Muscle layer of colon (tissue), 2 donors: ENCODE data around the gene MAOB.

Experiments used
- H3K27ac ChIP-seq: one replicate; pipeline ENCODE4 v1.7.0; 2013; ENCODE audit warnings: low read depth, mild to moderate bottlenecking, low read length, moderate library complexity
- H3K27me3 ChIP-seq, 2 donors: one replicate each; pipeline ENCODE4 v1.7.0; 2013; ENCODE audit warnings: low read length in 2 of 2, mild to moderate bottlenecking in 2 of 2; ENCODE audit not compliant: insufficient read depth in 2 of 2, control insufficient read depth in 1 of 2
- H3K36me3 ChIP-seq: one replicate; pipeline ENCODE4 v1.7.0; 2013; ENCODE audit warnings: mild to moderate bottlenecking, low read length; ENCODE audit not compliant: insufficient read depth
- H3K4me1 ChIP-seq: one replicate; pipeline ENCODE4 v1.7.0; 2013; ENCODE audit warnings: mild to moderate bottlenecking, low read length; ENCODE audit not compliant: insufficient read depth
- H3K4me3 ChIP-seq, 2 donors: one replicate each; pipeline ENCODE4 v1.7.0; 2013; ENCODE audit warnings: low read length in 2 of 2, low read depth in 1 of 2, mild to moderate bottlenecking in 1 of 2, moderate library complexity in 1 of 2
- H3K9ac ChIP-seq: one replicate; pipeline ENCODE4 v1.7.0; 2013; ENCODE audit warnings: low read length
- H3K9me3 ChIP-seq: one replicate; pipeline ENCODE4 v1.7.0; 2013; ENCODE audit warnings: mild to moderate bottlenecking, low read length
- donor health status: abdominal sarcoma.
- donor health status: Adenocarcinoma of cecum.

Gene MAOB

GRCh38 chrX:43747476-43747875 lies 134.8 kb downstream of the MAOB start:
- Histone ChIP-seq H3K4me3 (no peak overlapping the region), H3K9ac (no peak overlapping the region), H3K4me1 (no peaks in the 10 kb centered on the region), H3K27ac (no peak overlapping the region), H3K9me3 (no peaks in the 10 kb centered on the region), H3K27me3 (peaks cover 0 to 5% of the 10 kb centered on the region in 2 donors), H3K36me3 (peaks cover 7% of the 10 kb centered on the region)

- no peak overlapping the region for H3K27ac ChIP-seq
- peaks cover 12% of the 10 kb centered on the region for H3K36me3 ChIP-seq
- no peaks in the 10 kb centered on the region for H3K4me1 ChIP-seq
- peaks cover 0 to 3% of the 10 kb centered on the region in 2 donors for H3K27me3 ChIP-seq
- no peak overlapping the region for H3K9ac ChIP-seq
- no peak overlapping the region for H3K4me3 ChIP-seq
- no peaks in the 10 kb centered on the region for H3K9me3 ChIP-seq
Observed at GRCh38 chrX:43745938-43746721, 136.1 kb downstream of the MAOB start.

GRCh38 chrX:43744284-43744683 lies 138.0 kb downstream of the MAOB start:
- Histone ChIP-seq H3K36me3 (peaks cover 12% of the 10 kb centered on the region), H3K4me1 (no peaks in the 10 kb centered on the region), H3K27ac (no peak overlapping the region), H3K9me3 (no peaks in the 10 kb centered on the region), H3K9ac (no peak overlapping the region), H3K27me3 (peaks cover 0 to 3% of the 10 kb centered on the region in 2 donors), H3K4me3 (no peak overlapping the region)

GRCh38 chrX:43743100-43743822 lies 139.0 kb downstream of the MAOB start:
- Histone ChIP-seq H3K9ac (no peak overlapping the region), H3K4me3 (no peak overlapping the region), H3K27ac (no peak overlapping the region), H3K4me1 (no peaks in the 10 kb centered on the region), H3K27me3 (peaks cover 0 to 3% of the 10 kb centered on the region in 2 donors), H3K36me3 (peaks cover 12% of the 10 kb centered on the region), H3K9me3 (no peaks in the 10 kb centered on the region)

GRCh38 chrX:43741843-43742573 lies 140.2 kb downstream of the MAOB start:
- Histone ChIP-seq H3K4me3 (no peak overlapping the region), H3K27me3 (peaks cover 0 to 3% of the 10 kb centered on the region in 2 donors), H3K4me1 (no peaks in the 10 kb centered on the region), H3K27ac (no peak overlapping the region), H3K9me3 (no peaks in the 10 kb centered on the region), H3K36me3 (peaks cover 12% of the 10 kb centered on the region), H3K9ac (no peak overlapping the region)

- Histone ChIP-seq H3K9ac (no peak overlapping the region), H3K27ac (no peak overlapping the region), H3K9me3 (no peaks in the 10 kb centered on the region), H3K36me3 (no peaks in the 10 kb centered on the region), H3K4me1 (no peaks in the 10 kb centered on the region), H3K27me3 (no peaks in the 10 kb centered on the region), H3K4me3 (no peak overlapping the region)
Observed at GRCh38 chrX:43735957-43736356, 146.3 kb downstream of the MAOB start.

- no peaks in the 10 kb centered on the region for H3K36me3 ChIP-seq
- no peaks in the 10 kb centered on the region for H3K27me3 ChIP-seq
- H3K9me3 ChIP-seq: no peaks in the 10 kb centered on the region
- H3K4me3 ChIP-seq: no peak overlapping the region
- H3K27ac ChIP-seq: no peak overlapping the region
- H3K9ac ChIP-seq: no peak overlapping the region
- H3K4me1 ChIP-seq: no peaks in the 10 kb centered on the region
Observed at GRCh38 chrX:43735534-43735933, 146.7 kb downstream of the MAOB start.

- Histone ChIP-seq H3K9me3 (no peaks in the 10 kb centered on the region), H3K4me3 (no peak overlapping the region), H3K36me3 (no peaks in the 10 kb centered on the region), H3K27me3 (no peaks in the 10 kb centered on the region), H3K27ac (no peak overlapping the region), H3K4me1 (no peaks in the 10 kb centered on the region), H3K9ac (no peak overlapping the region)
Observed at GRCh38 chrX:43734444-43734843, 147.8 kb downstream of the MAOB start.

- Histone ChIP-seq H3K4me1 (no peaks in the 10 kb centered on the region), H3K9ac (no peak overlapping the region), H3K4me3 (no peak overlapping the region), H3K27ac (no peak overlapping the region), H3K9me3 (no peaks in the 10 kb centered on the region), H3K36me3 (no peaks in the 10 kb centered on the region), H3K27me3 (no peaks in the 10 kb centered on the region)
Observed at GRCh38 chrX:43733699-43734098, 148.6 kb downstream of the MAOB start.

- H3K27me3 ChIP-seq: no peaks in the 10 kb centered on the region
- H3K4me1 ChIP-seq: no peaks in the 10 kb centered on the region
- H3K27ac ChIP-seq: no peak overlapping the region
- H3K4me3 ChIP-seq: no peak overlapping the region
- no peak overlapping the region for H3K9ac ChIP-seq
- no peaks in the 10 kb centered on the region for H3K9me3 ChIP-seq
- H3K36me3 ChIP-seq: no peaks in the 10 kb centered on the region
Observed at GRCh38 chrX:43731086-43731485, 151.2 kb downstream of the MAOB start.

GRCh38 chrX:43728966-43729365 lies 153.3 kb downstream of the MAOB start:
- Histone ChIP-seq H3K27me3 (no peaks in the 10 kb centered on the region), H3K9me3 (no peaks in the 10 kb centered on the region), H3K4me1 (no peaks in the 10 kb centered on the region), H3K4me3 (no peak overlapping the region), H3K36me3 (no peaks in the 10 kb centered on the region), H3K27ac (no peak overlapping the region), H3K9ac (no peak overlapping the region)
